ENCODE data around the gene DUS1L.

DNA sequence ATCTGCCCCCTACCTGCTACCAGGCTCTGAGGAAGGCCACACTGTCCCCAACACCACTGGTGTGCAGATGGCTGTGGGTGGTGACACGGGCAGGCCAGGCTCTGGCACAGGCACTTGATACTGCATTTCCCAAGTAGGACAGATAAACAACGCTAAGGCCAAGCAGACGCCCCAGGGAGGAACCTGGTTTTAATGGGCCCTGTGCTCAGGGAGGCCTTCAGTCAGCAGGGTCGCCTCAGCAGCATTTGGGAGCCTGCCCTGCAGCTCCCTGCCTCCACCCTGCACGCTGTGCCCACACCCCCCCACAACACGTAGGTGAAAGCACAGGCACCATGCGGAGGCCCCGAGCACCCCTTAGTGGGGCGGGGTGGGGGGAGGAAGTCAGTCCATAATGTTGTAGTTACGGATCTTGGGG, 35.7 kb upstream of the DUS1L start:
- TF ChIP-seq, protein P1, sequence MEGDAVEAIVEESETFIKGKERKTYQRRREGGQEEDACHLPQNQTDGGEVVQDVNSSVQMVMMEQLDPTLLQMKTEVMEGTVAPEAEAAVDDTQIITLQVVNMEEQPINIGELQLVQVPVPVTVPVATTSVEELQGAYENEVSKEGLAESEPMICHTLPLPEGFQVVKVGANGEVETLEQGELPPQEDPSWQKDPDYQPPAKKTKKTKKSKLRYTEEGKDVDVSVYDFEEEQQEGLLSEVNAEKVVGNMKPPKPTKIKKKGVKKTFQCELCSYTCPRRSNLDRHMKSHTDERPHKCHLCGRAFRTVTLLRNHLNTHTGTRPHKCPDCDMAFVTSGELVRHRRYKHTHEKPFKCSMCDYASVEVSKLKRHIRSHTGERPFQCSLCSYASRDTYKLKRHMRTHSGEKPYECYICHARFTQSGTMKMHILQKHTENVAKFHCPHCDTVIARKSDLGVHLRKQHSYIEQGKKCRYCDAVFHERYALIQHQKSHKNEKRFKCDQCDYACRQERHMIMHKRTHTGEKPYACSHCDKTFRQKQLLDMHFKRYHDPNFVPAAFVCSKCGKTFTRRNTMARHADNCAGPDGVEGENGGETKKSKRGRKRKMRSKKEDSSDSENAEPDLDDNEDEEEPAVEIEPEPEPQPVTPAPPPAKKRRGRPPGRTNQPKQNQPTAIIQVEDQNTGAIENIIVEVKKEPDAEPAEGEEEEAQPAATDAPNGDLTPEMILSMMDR (optimal IDR thresholded peaks at IDR 0.05 in 1 of 3, IDR thresholded peaks at IDR 0.05 in 1 of 3, conservative IDR thresholded peaks at IDR 0.05 in 1 of 3; ENCODE audit: extremely low read depth in 1 of 3, insufficient read depth in 2 of 3, low read length in 3 of 3) = no peak
- no peak for TF ChIP-seq EZH2 (IDR thresholded peaks at IDR 0.05; ENCODE audit: low read length)

All from keratinocyte (primary cell).